PC-9 (cell line): Measurements from ENCODE around the gene SRPRB.

Experiments used
- CTCF ChIP-seq: fragments of 200-600 bp; sonication (generic); conservative IDR thresholded peaks from 2 replicates; pipeline ENCODE4 v1.6.1; 2017; ENCODE audit warnings: mixed run types, antibody characterized with exemption, mild to moderate bottlenecking, moderate library complexity
- EZH2 ChIP-seq: fragments of 200-600 bp; sonication (generic); IDR thresholded peaks from 2 replicates; pipeline ENCODE4 v1.8.0; 2017; ENCODE audit warnings: antibody characterized with exemption, low read depth

- TF ChIP-seq CTCF = peak; percentile 26; the same call in 1 of the 2 replicates
- no peak for TF ChIP-seq EZH2
Observed at GRCh38 chr3:133831966-133832801, 26.6 kb downstream of the SRPRB start.
